Smooth muscle cell (in vitro differentiated cells): ENCODE results near the gene RAB11FIP3. TPM values are rescaled to one million over a fixed set of nuclear protein-coding genes. Genes with fewer than 3 reads are reported as not detected.

Experiments
- DNase-seq: peaks from one replicate; lab custom pipeline; 2025; ENCODE audit not compliant: unreplicated experiment; lab: John Stamatoyannopoulos, UW
- H2AFZ ChIP-seq: fragments of 200-600 bp; sonication (generic); 2 replicates; pipeline ENCODE4 v1.6.0; 2016; ENCODE audit warnings: antibody characterized with exemption, low read depth, mild to moderate bottlenecking
- H3F3A ChIP-seq: fragments of 200-600 bp; sonication (generic); 2 replicates; pipeline ENCODE4 v1.6.0; 2017; ENCODE audit warnings: antibody characterized with exemption, low read depth
- H3K27ac ChIP-seq: fragments of 200-600 bp; sonication (generic); 2 replicates; pipeline ENCODE4 v1.5.1; 2016; ENCODE audit warnings: low read depth, mild to moderate bottlenecking
- H3K27me3 ChIP-seq: fragments of 200-600 bp; sonication (generic); 2 replicates; pipeline ENCODE4 v1.6.1; 2016; ENCODE audit warnings: low read depth, mild to moderate bottlenecking
- H3K36me3 ChIP-seq: fragments of 200-600 bp; sonication (generic); 2 replicates; pipeline ENCODE4 v1.5.1; 2016; ENCODE audit warnings: low read depth
- H3K4me1 ChIP-seq: fragments of 200-600 bp; sonication (generic); 2 replicates; pipeline ENCODE4 v1.5.1; 2016; ENCODE audit warnings: low read depth
- H3K4me2 ChIP-seq: fragments of 200-600 bp; sonication (generic); 2 replicates; pipeline ENCODE4 v1.6.0; 2016; ENCODE audit warnings: mild to moderate bottlenecking
- H3K4me3 ChIP-seq: fragments of 200-600 bp; sonication (generic); 2 replicates; pipeline ENCODE4 v1.5.1; 2016; ENCODE audit warnings: mild to moderate bottlenecking
- H3K79me2 ChIP-seq: fragments of 200-600 bp; sonication (generic); 2 replicates; pipeline ENCODE4 v1.6.0; 2016; ENCODE audit warnings: low read depth, mild to moderate bottlenecking
- H3K9ac ChIP-seq: fragments of 200-600 bp; sonication (generic); 2 replicates; pipeline ENCODE4 v1.6.0; 2016; ENCODE audit warnings: low read depth
- H3K9me3 ChIP-seq: fragments of 200-600 bp; sonication (generic); replicated peaks from 2 replicates; pipeline ENCODE4 v1.5.1; 2016; ENCODE audit warnings: low read depth
- H4K20me1 ChIP-seq: fragments of 200-600 bp; sonication (generic); 2 replicates; pipeline ENCODE4 v1.6.0; 2016; ENCODE audit warnings: low read depth
- WGBS: methylation state at CpG from one replicate; pipeline ENCODE4 v1.1.7; 2016; ENCODE audit warnings: low lambda C conversion rate; 5-methylcytosine and 5-hydroxymethylcytosine counted together
- polyA plus RNA-seq: library from polyadenylated mRNA; unstranded; fragments of >200 nt; fragmentation: Nextera tagmentation; extraction: Ambion mirVana; gene quantifications from 2 replicates; pipeline ENCODE4 v1.2.1, GENCODE V29; 2016
- total RNA-seq: library from RNA; depleted of rRNA; stranded (reverse); fragments of >200 nt; gene quantifications from 2 replicates; pipeline ENCODE4 v1.2.3, GENCODE V29; 2014
- TF ChIP-seq, protein P1 (sequence below): fragments of 200-600 bp; sonication (generic); IDR thresholded peaks from 2 replicates; pipeline ENCODE4 v1.5.1; 2017; ENCODE audit warnings: borderline replicate concordance, mild to moderate bottlenecking, antibody characterized with exemption; ENCODE audit not compliant: insufficient read depth, poor library complexity, severe bottlenecking

Gene RAB11FIP3
- total and polyA plus RNA-seq, 2 experiments from 2014 or later = 19.5 to 20.4 TPM

DNA sequence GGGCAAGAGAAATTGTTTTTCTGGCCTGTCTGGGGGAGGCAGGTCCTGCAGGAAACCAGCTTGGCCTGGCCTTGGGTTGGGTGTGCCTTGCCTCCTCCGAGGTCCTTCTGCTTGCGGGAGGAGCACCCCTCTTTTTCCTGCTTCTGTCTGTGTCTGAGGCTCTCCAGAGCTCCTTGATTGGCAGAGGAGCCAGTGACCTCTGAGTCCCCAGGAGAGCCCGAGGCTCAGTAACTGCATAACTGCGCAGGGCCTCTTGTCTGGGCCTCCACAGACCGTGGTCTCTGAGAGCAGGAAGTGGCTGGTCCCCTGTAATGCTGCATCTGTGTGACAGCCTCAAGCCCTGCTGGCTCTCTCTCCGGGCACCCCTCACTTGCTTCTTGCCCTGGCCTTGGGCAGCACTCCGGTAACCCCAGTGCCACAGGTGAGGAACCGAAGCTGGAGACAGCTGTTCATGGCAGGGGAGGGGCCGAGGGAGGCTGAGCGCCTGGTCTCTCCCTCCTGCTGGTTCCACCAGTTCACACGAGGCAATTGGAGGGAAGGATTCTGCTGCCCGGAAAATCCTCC, 103.6 kb downstream of the RAB11FIP3 start:
- Histone ChIP-seq H3K36me3 (no peaks in the 10 kb centered on the region), H4K20me1 (peaks cover 76% of the 10 kb centered on the region)
- WGBS = 80% methylated on average over 12 of the region's 12 CpGs

DNA sequence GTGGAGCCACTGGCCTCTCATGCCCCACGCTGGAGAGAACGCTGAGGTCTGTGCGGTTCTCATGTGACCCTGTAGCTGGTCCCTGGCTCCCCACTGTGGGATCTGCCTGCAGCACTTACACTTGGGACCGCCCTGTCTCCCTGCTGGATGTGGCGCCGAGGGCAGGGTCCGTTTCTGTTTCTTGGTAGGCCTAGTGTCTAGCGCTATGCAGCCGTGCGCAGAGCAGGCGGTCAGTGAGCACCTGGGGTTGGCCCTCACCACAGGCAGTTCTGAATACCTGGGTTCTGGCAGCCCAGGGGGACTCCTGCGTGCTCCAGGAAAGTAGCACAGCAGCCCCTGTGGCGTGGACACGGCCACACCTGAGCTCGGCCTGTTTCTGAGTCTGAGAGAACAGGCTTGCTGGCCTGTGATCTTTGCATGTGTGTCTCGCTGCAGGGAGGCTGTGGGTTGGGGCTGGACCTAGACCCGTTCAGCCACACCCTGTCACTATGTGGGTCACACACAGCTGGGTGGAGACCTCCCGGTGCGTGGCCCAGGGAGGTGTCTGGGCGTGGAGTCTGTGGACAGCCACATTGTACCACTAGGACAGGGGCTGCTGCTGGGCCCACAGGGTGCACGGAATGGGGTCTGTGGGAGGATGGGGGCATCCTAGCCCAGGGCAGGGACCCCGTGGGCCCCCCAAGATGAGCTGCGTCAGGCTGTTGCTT, 104.8 kb downstream of the RAB11FIP3 start:
- H3K79me2 ChIP-seq = peaks cover 69% of the 10 kb centered on the region
- H3K4me3 ChIP-seq = no peak overlapping the region
- peaks cover 76% of the 10 kb centered on the region for H4K20me1 ChIP-seq

More for the DNA sequence above, 103.6 kb downstream of the RAB11FIP3 start:
- Histone ChIP-seq H3K4me3 (peak overlapping the region; percentile 77), H3K27me3 (no peaks in the 10 kb centered on the region), H2AFZ (no peak overlapping the region), H3K27ac (peak overlapping the region; percentile 77), H3K79me2 (peaks cover 64% of the 10 kb centered on the region), H3K9me3 (no peaks in the 10 kb centered on the region), H3K4me1 (peaks cover 27% of the 10 kb centered on the region), H3F3A (peaks cover 3% of the 10 kb centered on the region), H3K9ac (no peak overlapping the region), H3K4me2 (peak overlapping the region; percentile 100)
- no peak for DNase-seq
- TF ChIP-seq, protein P1, sequence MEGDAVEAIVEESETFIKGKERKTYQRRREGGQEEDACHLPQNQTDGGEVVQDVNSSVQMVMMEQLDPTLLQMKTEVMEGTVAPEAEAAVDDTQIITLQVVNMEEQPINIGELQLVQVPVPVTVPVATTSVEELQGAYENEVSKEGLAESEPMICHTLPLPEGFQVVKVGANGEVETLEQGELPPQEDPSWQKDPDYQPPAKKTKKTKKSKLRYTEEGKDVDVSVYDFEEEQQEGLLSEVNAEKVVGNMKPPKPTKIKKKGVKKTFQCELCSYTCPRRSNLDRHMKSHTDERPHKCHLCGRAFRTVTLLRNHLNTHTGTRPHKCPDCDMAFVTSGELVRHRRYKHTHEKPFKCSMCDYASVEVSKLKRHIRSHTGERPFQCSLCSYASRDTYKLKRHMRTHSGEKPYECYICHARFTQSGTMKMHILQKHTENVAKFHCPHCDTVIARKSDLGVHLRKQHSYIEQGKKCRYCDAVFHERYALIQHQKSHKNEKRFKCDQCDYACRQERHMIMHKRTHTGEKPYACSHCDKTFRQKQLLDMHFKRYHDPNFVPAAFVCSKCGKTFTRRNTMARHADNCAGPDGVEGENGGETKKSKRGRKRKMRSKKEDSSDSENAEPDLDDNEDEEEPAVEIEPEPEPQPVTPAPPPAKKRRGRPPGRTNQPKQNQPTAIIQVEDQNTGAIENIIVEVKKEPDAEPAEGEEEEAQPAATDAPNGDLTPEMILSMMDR = no peak

DNA sequence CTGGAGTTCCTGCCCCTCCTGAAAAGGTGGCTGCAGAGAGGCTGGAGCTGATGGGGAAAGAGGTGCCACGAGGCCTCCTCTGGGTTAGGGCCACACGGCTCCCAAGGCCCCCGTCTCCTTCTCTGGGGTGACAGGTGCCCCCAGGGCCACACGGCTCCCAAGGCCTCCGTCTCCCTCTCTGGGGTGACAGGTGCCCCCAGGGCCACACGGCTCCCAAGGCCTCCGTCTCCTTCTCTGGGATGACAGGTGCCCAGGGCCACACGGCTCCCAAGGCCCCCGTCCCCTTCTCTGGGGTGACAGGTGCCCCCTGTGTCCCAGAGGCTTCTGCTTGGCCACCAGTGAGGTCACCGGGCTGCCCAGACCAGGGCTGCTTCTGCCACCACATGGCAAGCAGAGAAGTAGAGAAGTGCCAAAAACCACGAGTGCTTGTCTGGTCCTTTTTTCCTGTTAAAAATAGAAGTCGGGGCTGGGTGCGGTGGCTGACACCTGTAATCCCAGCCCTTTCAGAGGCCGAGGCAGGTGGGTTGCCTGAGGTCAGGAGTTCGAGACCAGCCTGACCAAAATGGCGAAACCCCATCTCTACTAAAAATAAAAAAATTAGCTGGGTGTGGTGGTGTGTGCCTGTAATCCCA, 106.2 kb downstream of the RAB11FIP3 start:
- 99% methylated on average over 15 of the region's 16 CpGs for WGBS
- Histone ChIP-seq H3K9me3 (no peaks in the 10 kb centered on the region), H3K9ac (no peak overlapping the region), H3K27me3 (no peaks in the 10 kb centered on the region), H3K79me2 (peaks cover 78% of the 10 kb centered on the region), H3K4me1 (peaks cover 14% of the 10 kb centered on the region), H3K27ac (no peak overlapping the region), H3K4me2 (no peak overlapping the region), H4K20me1 (peaks cover 80% of the 10 kb centered on the region), H3K36me3 (no peaks in the 10 kb centered on the region), H3F3A (no peaks in the 10 kb centered on the region), H3K4me3 (no peak overlapping the region), H2AFZ (no peak overlapping the region)
- TF ChIP-seq, protein P1 = no peak
- DNase-seq = no peak

More for the DNA sequence above, 104.8 kb downstream of the RAB11FIP3 start:
- WGBS = 97% methylated on average over 23 of the region's 23 CpGs
- no peaks in the 10 kb centered on the region for H3K27me3 ChIP-seq
- H3K4me1 ChIP-seq = peaks cover 25% of the 10 kb centered on the region
- H2AFZ ChIP-seq = no peak overlapping the region
- DNase-seq = no peak
- H3F3A ChIP-seq = peaks cover 1% of the 10 kb centered on the region
- no peaks in the 10 kb centered on the region for H3K36me3 ChIP-seq
- no peak overlapping the region for H3K9ac ChIP-seq
- TF ChIP-seq, protein P1 = no peak
- no peaks in the 10 kb centered on the region for H3K9me3 ChIP-seq
- no peak overlapping the region for H3K4me2 ChIP-seq
- no peak overlapping the region for H3K27ac ChIP-seq
